ENCODE data around the gene RHOBTB3. TPM values are rescaled to one million over a fixed set of nuclear protein-coding genes. Genes with fewer than 3 reads are reported as not detected.

Gene RHOBTB3
- total RNA-seq, 1 donor from 2014 or later = 73.8 TPM

GRCh38 chr5:95718738-95719137 is 12.4 kb upstream of the RHOBTB3 start:
- no peak for TF ChIP-seq EZH2 (IDR thresholded peaks at IDR 0.05; ENCODE audit: insufficient read depth, low read length)
- TF ChIP-seq, protein P1, sequence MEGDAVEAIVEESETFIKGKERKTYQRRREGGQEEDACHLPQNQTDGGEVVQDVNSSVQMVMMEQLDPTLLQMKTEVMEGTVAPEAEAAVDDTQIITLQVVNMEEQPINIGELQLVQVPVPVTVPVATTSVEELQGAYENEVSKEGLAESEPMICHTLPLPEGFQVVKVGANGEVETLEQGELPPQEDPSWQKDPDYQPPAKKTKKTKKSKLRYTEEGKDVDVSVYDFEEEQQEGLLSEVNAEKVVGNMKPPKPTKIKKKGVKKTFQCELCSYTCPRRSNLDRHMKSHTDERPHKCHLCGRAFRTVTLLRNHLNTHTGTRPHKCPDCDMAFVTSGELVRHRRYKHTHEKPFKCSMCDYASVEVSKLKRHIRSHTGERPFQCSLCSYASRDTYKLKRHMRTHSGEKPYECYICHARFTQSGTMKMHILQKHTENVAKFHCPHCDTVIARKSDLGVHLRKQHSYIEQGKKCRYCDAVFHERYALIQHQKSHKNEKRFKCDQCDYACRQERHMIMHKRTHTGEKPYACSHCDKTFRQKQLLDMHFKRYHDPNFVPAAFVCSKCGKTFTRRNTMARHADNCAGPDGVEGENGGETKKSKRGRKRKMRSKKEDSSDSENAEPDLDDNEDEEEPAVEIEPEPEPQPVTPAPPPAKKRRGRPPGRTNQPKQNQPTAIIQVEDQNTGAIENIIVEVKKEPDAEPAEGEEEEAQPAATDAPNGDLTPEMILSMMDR (IDR thresholded peaks at IDR 0.05; ENCODE audit: insufficient read depth, low read depth, low read length) = no peak
- Histone ChIP-seq H3K9me3 (ENCODE audit: insufficient read depth, low read depth, low read length) (no peaks in the 10 kb centered on the region), H3K9ac (ENCODE audit: low read length) (no peak overlapping the region), H3K79me2 (ENCODE audit: insufficient read depth, low read length) (no peaks in the 10 kb centered on the region), H2AFZ (ENCODE audit: low read depth, low read length) (no peak overlapping the region), H4K20me1 (ENCODE audit: insufficient read depth, low read length) (no peaks in the 10 kb centered on the region), H3K4me3 (ENCODE audit: insufficient read depth, low read depth, low read length) (no peak overlapping the region), H3K4me1 (ENCODE audit: insufficient read depth, low read length) (peaks cover 19% of the 10 kb centered on the region), H3K4me2 (ENCODE audit: low read length) (no peak overlapping the region), H3K27ac (ENCODE audit: low read depth, low read length) (no peak overlapping the region), H3K36me3 (ENCODE audit: insufficient read depth, low read length) (no peaks in the 10 kb centered on the region), H3K27me3 (ENCODE audit: insufficient read depth, low read length) (no peaks in the 10 kb centered on the region)
- Mint-ChIP-seq H3K36me3 (ENCODE audit: low read depth, unreplicated experiment) (peaks cover 3% of the 10 kb centered on the region), H3K27ac (ENCODE audit: unreplicated experiment) (no peak overlapping the region), H3K4me3 (ENCODE audit: unreplicated experiment) (no peak overlapping the region), H3K9me3 (ENCODE audit: unreplicated experiment) (peaks cover 2% of the 10 kb centered on the region), H3K4me1 (ENCODE audit: low read depth, unreplicated experiment) (peaks cover 23% of the 10 kb centered on the region), H3K27me3 (ENCODE audit: low read depth, unreplicated experiment) (no peaks in the 10 kb centered on the region)
- DNase-seq (ENCODE audit: low read depth) (no peak), FAIRE-seq (no peak)

DNA sequence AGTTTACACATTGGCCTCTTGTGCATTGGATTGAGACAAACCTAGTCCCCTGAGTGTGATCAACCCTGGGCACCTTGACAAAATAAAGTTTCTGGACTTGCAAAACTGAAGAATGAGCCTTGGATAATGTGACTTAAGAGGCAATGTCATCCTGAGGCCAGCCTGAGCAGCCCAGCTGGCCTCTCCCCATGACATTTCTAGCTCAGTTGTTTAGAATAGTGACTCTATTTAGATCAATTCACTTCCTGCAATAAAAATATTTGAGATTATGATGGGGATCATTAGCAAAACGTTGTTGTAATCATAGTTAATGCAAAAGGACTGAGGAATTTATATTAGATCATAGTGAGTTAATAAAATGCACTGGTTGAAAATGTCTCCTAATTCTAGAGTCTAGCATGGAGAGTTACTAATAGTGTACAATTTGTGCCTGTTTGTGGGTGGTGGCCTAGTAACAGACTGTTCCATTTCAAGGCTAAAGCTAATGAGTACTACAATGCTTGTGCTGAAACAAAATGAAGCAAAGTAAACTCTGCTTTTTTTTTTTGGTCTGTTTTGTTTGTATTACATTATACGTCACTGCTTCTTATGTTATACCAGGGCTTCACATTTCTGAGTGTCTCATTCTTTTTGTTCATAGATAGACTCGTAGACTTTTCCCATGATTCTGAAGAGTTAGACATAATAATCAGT is 10.9 kb upstream of the RHOBTB3 start:
- H4K20me1 ChIP-seq (ENCODE audit: insufficient read depth, low read length) = no peaks in the 10 kb centered on the region
- H3K27ac Mint-ChIP-seq (ENCODE audit: unreplicated experiment) = no peak overlapping the region
- peaks cover 26% of the 10 kb centered on the region for H3K4me1 ChIP-seq (ENCODE audit: insufficient read depth, low read length)
- H3K36me3 ChIP-seq (ENCODE audit: insufficient read depth, low read length) = no peaks in the 10 kb centered on the region
- FAIRE-seq = no peak
- TF ChIP-seq EZH2 (IDR thresholded peaks at IDR 0.05; ENCODE audit: insufficient read depth, low read length) = no peak
- TF ChIP-seq, protein P1 (IDR thresholded peaks at IDR 0.05; ENCODE audit: insufficient read depth, low read depth, low read length) = no peak
- H3K27me3 ChIP-seq (ENCODE audit: insufficient read depth, low read length) = no peaks in the 10 kb centered on the region
- no peak overlapping the region for H3K4me3 Mint-ChIP-seq (ENCODE audit: unreplicated experiment)
- H3K9me3 Mint-ChIP-seq (ENCODE audit: unreplicated experiment) = no peaks in the 10 kb centered on the region
- no peak overlapping the region for H3K9ac ChIP-seq (ENCODE audit: low read length)
- H3K27me3 Mint-ChIP-seq (ENCODE audit: low read depth, unreplicated experiment) = no peaks in the 10 kb centered on the region
- H3K27ac ChIP-seq (ENCODE audit: low read depth, low read length) = no peak overlapping the region
- H3K9me3 ChIP-seq (ENCODE audit: insufficient read depth, low read depth, low read length) = no peaks in the 10 kb centered on the region
- H3K4me1 Mint-ChIP-seq (ENCODE audit: low read depth, unreplicated experiment) = peaks cover 21% of the 10 kb centered on the region
- H2AFZ ChIP-seq (ENCODE audit: low read depth, low read length) = no peak overlapping the region
- no peak overlapping the region for H3K4me3 ChIP-seq (ENCODE audit: insufficient read depth, low read depth, low read length)
- H3K4me2 ChIP-seq (ENCODE audit: low read length) = no peak overlapping the region
- no peaks in the 10 kb centered on the region for H3K79me2 ChIP-seq (ENCODE audit: insufficient read depth, low read length)
- no peak for DNase-seq (ENCODE audit: low read depth)
- H3K36me3 Mint-ChIP-seq (ENCODE audit: low read depth, unreplicated experiment) = peaks cover 3% of the 10 kb centered on the region

- Histone ChIP-seq H2AFZ (ENCODE audit: low read depth, low read length) (no peak overlapping the region), H3K4me2 (ENCODE audit: low read length) (no peak overlapping the region), H3K27me3 (ENCODE audit: insufficient read depth, low read length) (no peaks in the 10 kb centered on the region), H3K27ac (ENCODE audit: low read depth, low read length) (no peak overlapping the region), H3K9ac (ENCODE audit: low read length) (no peak overlapping the region), H3K79me2 (ENCODE audit: insufficient read depth, low read length) (no peaks in the 10 kb centered on the region), H3K4me1 (ENCODE audit: insufficient read depth, low read length) (peaks cover 22% of the 10 kb centered on the region), H3K9me3 (ENCODE audit: insufficient read depth, low read depth, low read length) (no peaks in the 10 kb centered on the region), H3K36me3 (ENCODE audit: insufficient read depth, low read length) (no peaks in the 10 kb centered on the region), H4K20me1 (ENCODE audit: insufficient read depth, low read length) (no peaks in the 10 kb centered on the region), H3K4me3 (ENCODE audit: insufficient read depth, low read depth, low read length) (no peak overlapping the region)
- DNase-seq (ENCODE audit: low read depth) (no peak), FAIRE-seq (no peak)
- Mint-ChIP-seq H3K9me3 (ENCODE audit: unreplicated experiment) (no peaks in the 10 kb centered on the region), H3K27ac (ENCODE audit: unreplicated experiment) (no peak overlapping the region), H3K4me1 (ENCODE audit: low read depth, unreplicated experiment) (peaks cover 22% of the 10 kb centered on the region), H3K27me3 (ENCODE audit: low read depth, unreplicated experiment) (no peaks in the 10 kb centered on the region), H3K4me3 (ENCODE audit: unreplicated experiment) (no peak overlapping the region), H3K36me3 (ENCODE audit: low read depth, unreplicated experiment) (no peaks in the 10 kb centered on the region)
- TF ChIP-seq, protein P1 (IDR thresholded peaks at IDR 0.05; ENCODE audit: insufficient read depth, low read depth, low read length) = no peak
- no peak for TF ChIP-seq EZH2 (IDR thresholded peaks at IDR 0.05; ENCODE audit: insufficient read depth, low read length)
Measured at GRCh38 chr5:95721582-95722295, 9.4 kb upstream of the RHOBTB3 start.

Measured in astrocyte (in vitro differentiated cells and primary cell).